Measurements from ENCODE around the gene PRKCB.
A peak's percentile ranks its signal among the peaks of the same experiment; 100 is the strongest.

Gene PRKCB

GRCh38 chr16:23962001-23962400, 126.2 kb downstream of the PRKCB start:
- peak in 1 of 2 donors; percentile 73 for DNase-seq (ENCODE audit: extremely low read depth in 1 of 2, low read depth in 1 of 2)

GRCh38 chr16:23964136-23964535, 128.4 kb downstream of the PRKCB start:
- DNase-seq (ENCODE audit: extremely low read depth in 1 of 2, low read depth in 1 of 2), result no peak

DNA sequence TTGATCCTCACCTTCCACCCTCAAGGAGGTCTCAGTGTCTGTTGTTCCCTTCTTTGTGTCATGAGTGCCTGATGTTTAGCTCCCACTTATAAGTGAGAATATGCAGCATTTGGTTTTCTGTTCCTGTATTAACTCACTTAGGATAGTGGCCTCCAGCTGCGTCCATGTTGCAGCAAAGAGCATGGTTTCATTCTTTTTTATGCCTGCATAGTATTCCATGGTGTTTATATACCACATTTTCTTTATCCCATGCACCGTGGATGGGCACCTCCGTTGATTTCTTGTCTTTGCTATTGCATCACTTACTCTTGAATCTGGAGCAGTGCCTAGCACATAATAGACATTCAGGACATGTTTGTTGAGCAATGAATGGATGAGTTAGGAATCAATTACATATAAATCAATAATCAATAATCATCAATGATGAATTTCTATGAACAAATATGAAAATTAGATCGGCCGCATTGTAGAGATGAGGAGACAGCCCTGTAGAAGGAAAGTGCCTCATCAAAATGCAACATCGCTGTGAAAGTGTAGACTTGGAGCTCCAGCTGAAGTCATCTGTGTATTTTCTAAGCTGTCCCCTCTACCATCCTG, 129.5 kb downstream of the PRKCB start:
- no peak for DNase-seq (ENCODE audit: extremely low read depth in 1 of 2, low read depth in 1 of 2)

DNA sequence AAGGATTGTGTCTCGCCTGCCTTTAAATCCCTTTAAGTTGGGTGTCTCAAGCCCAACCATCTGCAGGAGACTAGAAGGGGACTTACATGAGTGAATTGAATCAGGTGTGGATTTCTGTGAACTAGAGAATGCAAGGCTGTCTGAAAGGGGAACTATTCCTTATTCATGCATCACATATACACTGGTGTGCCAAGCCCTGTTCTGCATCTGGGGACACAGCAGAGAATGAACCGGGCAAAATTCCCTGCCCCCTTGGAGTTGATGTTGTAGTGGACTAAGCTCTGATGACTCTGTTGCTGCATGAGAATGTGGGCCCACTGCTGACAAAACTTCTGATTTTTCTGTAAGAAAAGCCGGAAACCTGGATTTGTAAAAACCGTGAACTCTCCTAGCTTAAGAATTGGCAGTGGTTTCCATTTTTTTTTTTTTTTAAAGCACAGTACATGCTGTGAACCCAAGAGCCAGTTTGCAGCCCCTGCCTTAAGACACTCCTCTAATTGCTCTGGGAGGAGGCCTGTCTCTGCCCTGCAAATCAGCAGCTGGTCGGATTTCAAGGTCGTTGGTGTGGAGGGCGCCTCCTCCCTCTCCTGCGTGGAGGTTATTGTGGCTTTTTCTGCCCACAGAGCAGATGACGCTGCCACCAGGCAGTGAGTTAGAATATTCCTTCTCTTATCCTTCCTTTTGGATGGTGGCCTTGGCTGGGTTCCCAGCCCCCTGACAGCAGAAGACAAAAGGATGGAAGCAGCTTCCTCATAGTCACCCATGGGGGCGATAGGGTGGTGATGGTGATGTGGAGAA, 131.0 kb downstream of the PRKCB start:
- DNase-seq (ENCODE audit: extremely low read depth in 1 of 2, low read depth in 1 of 2), result no peak

DNA sequence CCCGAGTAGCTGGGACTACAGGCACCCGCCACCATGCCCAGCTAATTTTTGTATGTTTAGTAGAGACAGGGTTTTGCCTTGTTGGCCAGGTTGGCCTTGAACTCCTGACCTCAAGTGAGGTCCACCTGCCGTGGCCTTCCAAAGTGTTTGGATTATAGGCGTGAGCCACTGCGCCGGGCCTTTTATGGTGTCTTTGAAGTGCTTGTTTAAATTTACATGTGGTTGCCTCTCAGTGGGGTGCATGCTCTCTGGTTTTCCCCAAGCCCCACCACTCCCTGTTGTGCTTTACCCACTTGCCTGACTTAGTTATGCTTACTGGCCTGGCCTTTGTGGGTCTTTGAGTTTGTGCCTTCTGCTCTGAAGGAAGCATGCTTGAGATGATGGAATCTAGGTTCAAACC, 132.0 kb downstream of the PRKCB start:
- DNase-seq (ENCODE audit: extremely low read depth in 1 of 2, low read depth in 1 of 2), result no peak

- DNase-seq (ENCODE audit: extremely low read depth in 1 of 2, low read depth in 1 of 2), result no peak
Observed at GRCh38 chr16:23968176-23968575, 132.4 kb downstream of the PRKCB start.

DNA sequence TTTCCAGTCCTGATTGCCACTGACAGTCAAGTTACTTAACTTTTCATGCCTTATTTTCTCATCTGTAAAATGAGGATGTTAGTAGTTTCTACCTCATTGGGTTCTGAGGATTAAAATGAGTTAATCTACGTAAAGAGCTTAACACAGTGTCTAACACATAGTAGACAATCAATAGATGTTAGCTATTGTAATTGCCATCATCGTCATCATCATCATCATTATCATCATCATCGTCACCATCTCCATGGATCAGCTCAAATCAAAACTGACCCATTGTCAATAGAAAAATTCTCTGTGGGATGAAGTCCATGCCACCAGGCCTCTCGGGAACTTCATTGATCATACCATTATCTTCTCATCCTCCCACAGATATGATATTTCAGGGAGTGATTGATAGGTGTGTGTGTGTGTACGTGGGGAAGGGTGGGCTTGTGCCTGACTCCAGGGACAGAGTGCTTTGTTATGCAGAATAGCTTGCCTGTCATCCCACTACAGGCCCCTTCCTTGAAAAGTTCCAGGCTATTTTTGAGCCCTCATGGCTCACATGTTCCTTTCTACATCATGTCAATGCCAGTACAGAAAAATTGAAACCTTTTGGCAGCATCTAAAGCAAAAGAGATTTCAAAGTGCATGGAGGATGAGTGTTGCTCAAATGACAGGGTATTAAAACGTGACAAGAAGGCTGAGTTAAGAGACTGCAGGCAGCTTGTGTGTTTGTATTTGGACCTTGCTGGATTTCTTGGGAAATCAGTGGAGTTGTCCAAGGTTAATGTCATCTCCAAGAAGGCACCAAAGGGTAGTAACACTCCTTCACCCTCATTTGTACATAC, 133.9 kb downstream of the PRKCB start:
- DNase-seq (ENCODE audit: extremely low read depth in 1 of 2, low read depth in 1 of 2), result no peak

DNA sequence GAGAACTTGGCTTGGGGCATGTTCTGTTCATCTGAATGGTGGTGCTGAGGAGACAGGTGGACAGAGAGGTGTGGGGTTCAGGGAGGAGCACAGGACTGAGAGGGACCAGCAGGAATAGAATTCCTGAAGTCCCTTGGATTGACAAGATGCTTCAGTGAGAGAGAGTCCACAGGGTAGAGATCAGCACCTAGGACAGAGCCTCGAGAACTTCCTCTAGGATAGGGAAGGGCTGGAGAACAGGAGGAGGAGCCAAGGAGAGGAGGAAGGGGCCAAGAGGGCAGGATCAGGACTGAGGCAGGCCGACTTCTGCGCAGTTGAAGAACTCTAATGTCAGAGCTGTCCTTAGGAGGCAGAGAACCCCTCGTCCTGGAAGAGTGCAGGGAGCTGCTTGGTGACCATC, 138.4 kb downstream of the PRKCB start:
- no peak for DNase-seq (ENCODE audit: extremely low read depth in 1 of 2, low read depth in 1 of 2)

GRCh38 chr16:23975293-23975692, 139.5 kb downstream of the PRKCB start:
- DNase-seq (ENCODE audit: extremely low read depth in 1 of 2, low read depth in 1 of 2), result no peak

- no peak for DNase-seq (ENCODE audit: extremely low read depth in 1 of 2, low read depth in 1 of 2)
Observed at GRCh38 chr16:23976091-23976490, 140.3 kb downstream of the PRKCB start.

DNA sequence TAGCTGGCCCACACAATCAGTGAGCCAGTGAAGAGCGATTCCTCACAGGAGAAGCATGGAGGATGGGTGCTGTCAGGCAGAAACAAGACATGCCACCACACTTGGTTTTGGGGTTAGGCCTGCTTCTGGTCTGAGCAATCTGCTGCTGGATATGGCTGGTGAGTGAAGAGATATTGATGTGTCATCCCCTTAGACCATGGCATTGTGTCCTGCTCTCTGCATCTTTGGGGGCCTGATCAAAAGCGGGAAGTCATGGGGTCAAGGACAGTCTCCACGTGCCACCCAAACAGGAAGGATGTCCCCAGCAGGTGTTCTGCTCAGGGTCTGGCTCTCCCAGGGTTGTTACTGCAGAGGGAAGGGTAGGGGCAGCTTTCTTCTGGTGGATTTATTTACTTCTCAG, 140.7 kb downstream of the PRKCB start:
- peak in 1 of 2 donors; percentile 27 for DNase-seq (ENCODE audit: extremely low read depth in 1 of 2, low read depth in 1 of 2)

DNA sequence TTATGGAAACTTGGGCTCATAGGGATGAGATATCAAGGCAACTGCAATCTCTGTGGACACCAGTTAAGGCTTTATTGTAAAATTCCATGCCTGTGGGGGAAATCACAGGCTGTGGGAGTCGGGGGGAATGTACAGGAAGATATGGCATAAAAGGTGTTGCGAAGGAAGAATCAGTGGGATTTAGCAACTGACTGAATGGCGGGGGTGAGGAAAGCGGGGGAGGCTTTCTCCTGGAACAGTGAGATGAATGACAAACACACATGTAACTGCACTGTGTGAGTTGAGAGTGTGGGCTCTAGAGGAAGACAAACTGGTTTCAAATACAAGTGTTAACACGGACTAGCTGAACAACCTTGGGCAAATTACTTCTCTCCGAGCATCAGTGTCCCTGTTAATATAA, 143.7 kb downstream of the PRKCB start:
- no peak for DNase-seq (ENCODE audit: extremely low read depth in 1 of 2, low read depth in 1 of 2)

GRCh38 chr16:23979982-23980381, 144.2 kb downstream of the PRKCB start:
- no peak for DNase-seq (ENCODE audit: extremely low read depth in 1 of 2, low read depth in 1 of 2)

DNA sequence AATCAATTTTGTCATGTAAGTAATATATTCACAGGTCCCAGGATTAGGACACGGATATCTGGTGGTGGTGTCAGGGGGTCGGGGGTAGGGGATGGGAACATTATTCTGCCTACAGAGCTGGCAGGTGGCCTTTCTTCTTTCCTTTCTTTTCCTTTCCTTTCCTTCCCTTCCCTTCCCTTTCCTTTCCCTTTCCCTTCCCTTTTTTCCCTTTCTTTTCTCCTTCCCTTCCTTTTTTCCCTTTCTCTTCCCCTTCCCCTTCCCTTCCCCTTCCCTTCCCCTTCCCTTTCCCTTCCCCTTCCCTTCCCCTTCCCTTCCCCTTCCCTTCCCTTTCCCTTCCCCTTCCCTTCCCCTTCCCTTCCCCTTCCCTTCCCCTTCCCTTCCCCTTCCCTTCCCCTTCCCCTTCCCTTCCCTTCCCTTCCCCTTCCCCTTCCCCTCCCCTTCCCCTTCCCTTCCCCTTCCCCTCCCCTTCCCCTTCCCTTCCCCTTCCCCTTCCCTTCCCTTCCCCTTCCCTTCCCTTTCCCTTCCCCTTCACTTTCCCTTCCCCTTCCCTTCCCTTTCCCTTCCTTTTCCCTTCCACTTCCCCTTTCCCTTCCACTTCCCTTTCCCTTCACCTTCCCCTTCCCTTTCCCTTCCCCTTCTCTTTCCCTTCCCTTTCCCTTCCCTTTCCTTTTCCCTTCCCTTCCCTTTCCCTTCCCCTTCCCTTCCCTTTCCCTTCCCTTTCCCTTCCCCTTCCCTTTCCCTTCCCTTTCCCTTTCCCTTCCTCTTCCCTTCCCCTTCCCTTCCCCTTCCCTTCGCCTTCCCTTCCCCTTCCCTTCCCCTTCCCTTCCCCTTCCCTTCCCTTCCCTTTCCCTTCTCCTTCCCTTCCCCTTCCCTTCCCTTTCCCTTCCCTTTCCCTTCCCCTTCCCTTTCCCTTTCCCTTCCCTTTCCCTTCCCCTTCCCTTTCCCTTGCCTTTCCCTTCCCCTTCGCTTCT, 145.9 kb downstream of the PRKCB start:
- DNase-seq (ENCODE audit: extremely low read depth in 1 of 2, low read depth in 1 of 2), result no peak

DNA sequence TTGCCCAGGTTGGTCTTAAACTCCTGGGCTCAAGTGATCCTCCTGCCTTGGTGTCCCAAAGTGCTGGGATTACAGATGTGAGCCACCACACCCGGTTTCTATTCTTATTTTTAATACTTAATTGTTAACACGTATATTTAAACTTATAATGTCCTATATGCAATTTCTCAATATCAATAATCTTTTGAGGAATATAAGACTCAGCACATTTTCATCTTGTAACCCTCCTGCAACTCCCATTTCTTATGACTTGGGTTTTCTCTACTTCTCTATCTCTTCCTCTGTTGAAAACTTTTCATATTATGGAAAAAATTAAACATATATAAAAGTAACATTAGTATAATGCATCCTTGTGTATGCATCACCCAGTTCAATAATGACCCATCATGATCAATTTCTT, 150.7 kb downstream of the PRKCB start:
- no peak for DNase-seq (ENCODE audit: extremely low read depth in 1 of 2, low read depth in 1 of 2)

DNA sequence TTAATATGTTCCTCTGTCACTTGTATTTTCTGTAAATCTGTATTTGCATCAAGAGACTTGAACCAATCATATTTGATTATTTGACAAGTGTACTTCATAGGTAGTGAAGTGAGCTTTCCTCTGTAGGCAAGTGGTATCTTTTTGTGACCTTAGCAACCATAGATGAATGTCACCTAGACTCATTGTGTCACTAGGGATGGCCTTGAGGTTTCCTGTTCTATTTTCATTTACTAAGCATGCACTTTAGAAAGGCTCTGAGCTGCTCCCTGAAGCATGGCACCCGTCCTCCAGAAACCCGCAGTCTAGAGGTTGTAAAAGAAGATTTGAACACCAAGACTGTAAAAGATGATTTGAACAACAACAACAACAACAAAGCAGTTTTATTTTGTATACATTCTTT, 151.7 kb downstream of the PRKCB start:
- DNase-seq (ENCODE audit: extremely low read depth in 1 of 2, low read depth in 1 of 2), result no peak

DNA sequence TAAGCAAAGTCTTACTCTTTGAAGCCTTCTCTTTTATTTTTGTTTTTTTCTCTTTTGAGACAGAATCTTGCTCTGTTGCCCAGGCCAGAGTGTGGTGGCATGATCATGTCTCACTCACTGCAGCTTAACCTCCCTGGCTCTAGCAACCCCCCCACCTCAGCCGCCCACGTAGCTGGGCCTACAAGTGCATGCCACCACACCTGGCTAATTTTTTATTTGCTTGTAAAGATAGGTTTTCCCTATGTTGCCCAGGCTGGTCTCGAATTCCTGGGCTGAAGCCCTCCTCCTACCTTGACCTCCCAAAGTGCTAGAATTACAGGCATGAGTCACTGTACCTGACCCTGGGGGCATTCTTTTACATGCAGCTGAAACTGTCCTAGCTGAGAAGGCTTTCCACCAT, 154.7 kb downstream of the PRKCB start:
- DNase-seq (ENCODE audit: extremely low read depth in 1 of 2, low read depth in 1 of 2), result no peak

DNA sequence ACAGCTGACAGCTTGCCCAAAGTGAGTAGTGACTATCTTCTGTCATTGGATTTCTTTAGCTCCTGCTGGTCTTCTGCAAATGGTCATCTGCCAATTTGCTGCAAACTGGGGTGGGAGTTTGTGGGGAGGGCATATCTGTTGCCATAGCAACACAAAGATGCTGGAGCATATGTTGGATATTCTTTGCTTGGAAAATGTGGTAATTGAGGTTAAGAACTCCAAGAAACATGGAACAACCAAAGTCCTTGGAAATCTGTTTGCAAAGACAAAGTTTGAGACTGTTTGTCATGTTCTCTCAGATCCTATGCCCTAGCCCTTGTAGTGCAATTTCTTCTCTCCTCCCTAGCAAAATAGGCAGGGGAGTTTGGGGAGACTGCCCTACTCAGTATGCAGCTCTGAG, 155.3 kb downstream of the PRKCB start:
- no peak for DNase-seq (ENCODE audit: extremely low read depth in 1 of 2, low read depth in 1 of 2)

GRCh38 chr16:23994615-23995014, 158.8 kb downstream of the PRKCB start:
- no peak for DNase-seq (ENCODE audit: extremely low read depth in 1 of 2, low read depth in 1 of 2)

- DNase-seq (ENCODE audit: extremely low read depth in 1 of 2, low read depth in 1 of 2), result no peak
Observed at GRCh38 chr16:23996258-23996955, 160.6 kb downstream of the PRKCB start.
